Femur (tissue), 1 donor: ENCODE results near the gene OR4S2.

Experiments used
- DNase-seq: peaks from one replicate; pipeline ENCODE4 v3.0.0-alpha.2; 2017

OR4S2 gene

GRCh38 chr11:55648027-55648426, at the start of gene OR4S2:
Gene OR4S2, plus strand, starts transcription at chr11:55648327. Its CDS starts 2,577 bp downstream, at chr11:55650904.
- DNase-seq, result no peak

GRCh38 chr11:55607545-55607944, 40.6 kb upstream of the OR4S2 start, which contains the start of gene OR4C11:
Gene OR4C11, minus strand, starts transcription at chr11:55607645. Its CDS starts 3,272 bp downstream, at chr11:55604373.
- DNase-seq, result no peak

DNA sequence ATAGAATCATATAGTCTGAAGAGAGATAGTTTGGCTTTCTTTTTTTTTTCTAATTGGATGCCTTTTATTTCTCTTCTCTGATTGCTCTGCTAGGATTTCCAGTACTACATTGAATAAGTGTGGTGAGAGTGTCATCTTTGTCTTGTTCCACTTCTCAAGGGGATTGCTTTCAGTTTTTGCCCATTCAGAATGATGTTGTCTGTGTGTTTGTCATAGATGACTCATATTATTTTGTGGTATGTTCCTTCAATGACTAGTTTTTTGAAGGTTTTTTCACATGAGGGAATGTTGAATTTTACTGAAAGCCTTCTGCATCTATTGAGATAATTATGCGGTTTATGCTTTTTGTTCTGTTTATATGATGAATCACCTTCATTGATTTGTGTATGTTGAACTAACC, 23.6 kb upstream of the OR4S2 start:
- no peak for DNase-seq

- no peak for DNase-seq
These were observed 13.3 kb upstream of the OR4S2 start, which contains the start of gene OR4P4 for GRCh38 chr11:55634813-55635212. Gene OR4P4, plus strand, starts transcription at chr11:55635113.

DNA sequence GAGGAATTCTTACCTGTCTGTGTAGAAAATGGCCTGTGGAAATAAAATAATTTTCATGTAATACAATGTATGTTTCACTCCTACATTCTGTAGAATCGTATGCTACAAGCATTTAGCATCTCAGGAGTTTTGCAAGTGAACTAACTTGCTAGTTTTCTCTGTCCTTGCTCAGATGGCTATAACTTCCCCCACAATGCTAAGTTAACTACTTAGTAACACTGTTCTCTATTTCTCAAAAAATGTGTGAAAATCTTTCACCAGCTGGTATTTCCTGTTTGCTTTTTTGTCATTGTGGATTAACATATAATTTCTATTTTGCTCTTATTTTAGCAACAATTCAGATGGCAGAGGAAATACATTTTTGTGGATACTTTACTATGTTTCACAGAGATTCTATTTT, 4.4 kb downstream of the OR4S2 start:
- DNase-seq, result no peak

DNA sequence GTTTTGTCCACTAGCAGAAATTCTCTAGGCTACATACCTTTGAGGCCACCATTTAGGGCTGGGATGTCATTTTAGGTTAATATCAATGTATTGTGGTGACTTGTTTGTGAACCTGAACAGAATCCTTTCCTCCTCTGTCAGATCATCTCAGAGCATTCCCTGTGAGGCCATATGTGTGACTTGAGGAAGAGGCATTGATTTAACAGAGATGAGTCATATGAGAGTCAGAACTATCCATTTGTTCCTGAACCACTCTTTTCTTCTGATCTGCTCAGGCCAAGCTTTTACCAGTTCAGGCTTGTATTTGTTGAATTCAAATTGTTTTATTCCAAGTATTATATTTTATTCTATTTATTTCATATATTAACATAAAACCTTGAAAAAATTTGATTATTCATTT, 7.0 kb downstream of the OR4S2 start:
- no peak for DNase-seq

DNA sequence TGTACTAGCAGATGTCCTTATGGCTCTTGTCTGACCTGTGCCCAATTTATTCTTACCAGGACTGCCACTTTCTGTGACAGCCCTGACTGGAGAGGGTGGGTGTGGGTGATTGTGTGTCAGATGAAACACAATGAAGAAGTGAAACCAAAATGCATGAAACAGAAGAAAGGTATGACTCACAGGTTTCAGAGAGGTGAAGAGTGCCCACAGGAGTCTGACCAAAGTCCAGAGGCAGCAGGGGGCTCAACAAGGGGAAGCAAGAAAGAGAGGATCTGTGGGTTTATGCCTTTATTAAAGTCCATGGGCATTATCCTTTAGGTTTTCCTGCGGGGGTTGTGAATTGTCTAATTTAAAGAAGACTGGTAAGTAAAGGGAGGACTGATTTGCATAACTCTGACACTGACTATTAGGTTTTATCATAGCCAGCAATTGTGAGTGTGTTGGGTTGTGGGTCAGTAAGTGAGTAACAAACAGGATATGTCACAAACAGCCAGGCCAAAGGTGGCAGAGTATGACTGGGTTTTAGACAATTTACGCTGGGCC, 10.0 kb downstream of the OR4S2 start:
- no peak for DNase-seq

DNA sequence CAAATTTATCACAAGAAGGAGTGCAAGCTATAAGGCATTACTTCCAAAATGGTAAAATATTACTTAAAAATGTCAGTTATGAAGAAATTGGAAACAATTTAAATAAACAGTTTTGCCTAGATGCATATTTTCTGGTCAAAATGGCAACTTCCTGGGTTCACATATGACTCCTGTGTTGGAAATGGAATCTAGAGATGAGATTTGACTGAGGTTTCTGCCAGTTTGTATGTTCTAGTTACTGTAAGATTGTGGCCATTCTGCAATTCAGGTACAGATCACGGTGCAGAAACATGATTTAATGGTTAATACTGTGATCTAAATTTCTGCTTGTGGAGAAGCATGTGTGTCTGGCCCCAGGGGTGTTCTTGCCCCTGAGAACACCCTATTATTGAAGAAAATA, 10.5 kb downstream of the OR4S2 start:
- DNase-seq, result no peak

DNA sequence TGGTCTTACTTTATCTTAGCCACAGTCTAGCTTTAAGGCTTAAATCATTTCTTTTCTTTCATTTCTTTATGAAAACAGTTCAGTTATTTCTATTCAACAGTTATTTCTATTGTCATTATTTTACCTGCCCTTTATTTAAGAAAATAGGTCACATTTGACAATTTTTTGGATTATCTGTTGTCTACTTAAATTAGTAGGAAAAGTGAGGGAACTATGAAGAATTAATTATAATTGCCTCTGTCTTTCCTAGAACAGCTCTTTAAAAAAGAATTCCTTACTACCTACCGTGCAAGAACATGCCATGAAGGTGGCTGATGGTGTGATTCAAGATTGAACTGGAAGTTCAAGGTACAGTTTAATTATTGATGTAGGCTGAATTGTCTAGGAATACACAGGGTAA, 13.8 kb downstream of the OR4S2 start, which contains the start of gene OR4C6:
Gene OR4C6, plus strand, starts transcription at position 301 of the 400 bp plus-strand sequence. CDS start 2,966 bp downstream, outside the sequence.
- no peak for DNase-seq

DNA sequence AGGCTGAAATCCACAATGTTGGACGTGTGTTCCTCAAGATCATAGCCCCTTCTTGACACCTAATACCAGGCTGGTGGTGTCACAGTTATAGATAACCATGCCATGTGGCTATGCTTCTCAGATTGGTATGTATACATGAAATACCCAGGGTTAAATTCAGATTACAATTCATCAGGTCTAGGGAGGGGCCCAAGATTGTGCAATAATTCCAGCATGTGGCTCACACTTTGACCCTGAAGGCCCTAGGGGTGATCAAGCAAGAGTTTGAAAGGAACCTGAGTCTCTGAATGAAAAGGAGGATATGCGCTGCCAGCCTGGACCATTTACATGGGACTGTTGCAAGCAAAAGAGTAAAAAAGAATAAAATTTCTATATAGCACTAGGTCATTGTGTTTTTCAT, 21.2 kb downstream of the OR4S2 start:
- no peak for DNase-seq

GRCh38 chr11:55673860-55674259, 25.7 kb downstream of the OR4S2 start:
- DNase-seq, result no peak

GRCh38 chr11:55697817-55698216, 49.7 kb downstream of the OR4S2 start:
- DNase-seq, result no peak

DNA sequence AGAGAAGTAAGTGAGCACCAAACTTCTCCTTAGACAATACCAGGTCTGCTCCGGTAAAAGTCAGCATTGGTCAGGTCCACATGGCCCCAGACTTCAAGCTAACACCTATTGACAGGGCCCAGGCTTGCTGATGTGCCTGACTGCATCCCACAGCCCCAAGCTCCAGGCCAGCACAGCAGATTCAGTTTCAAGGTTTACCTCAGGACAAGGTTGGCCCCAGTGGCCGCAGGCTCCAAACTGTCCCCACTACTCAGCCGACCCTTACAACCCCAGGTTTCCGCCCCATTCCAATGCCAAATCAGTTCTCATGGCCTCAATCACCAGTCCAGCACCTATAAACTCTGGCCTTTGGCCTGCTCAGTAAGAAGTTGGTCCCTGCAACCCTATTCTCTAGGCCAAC, 53.3 kb downstream of the OR4S2 start:
- DNase-seq, result no peak
